Mesothelial cell of epicardium (in vitro differentiated cells): ENCODE results near the gene CTNND1. TPM values are rescaled to one million over a fixed set of nuclear protein-coding genes. Genes with fewer than 3 reads are reported as not detected.

Experiments
- DNase-seq, 2 experiments: peaks; one replicate each; pipeline ENCODE4 v3.0.0; 2021; ENCODE audit warnings: low spot score in 2 of 2; ENCODE audit not compliant: unreplicated experiment in 2 of 2
- H3K27ac Mint-ChIP-seq: 2 replicates; pipeline ENCODE4 v1.8.0; 2021; ENCODE audit warnings: mixed read lengths
- H3K27me3 Mint-ChIP-seq: 2 replicates; pipeline ENCODE4 v1.8.0; 2021; ENCODE audit warnings: low read depth, mixed read lengths
- H3K36me3 Mint-ChIP-seq: 2 replicates; pipeline ENCODE4 v1.8.0; 2021; ENCODE audit warnings: mixed read lengths
- H3K4me1 Mint-ChIP-seq: 2 replicates; pipeline ENCODE4 v1.8.0; 2021; ENCODE audit warnings: mixed read lengths
- H3K4me3 Mint-ChIP-seq: 2 replicates; pipeline ENCODE4 v1.8.0; 2021; ENCODE audit warnings: mild to moderate bottlenecking, moderate library complexity, mixed read lengths
- H3K9me3 Mint-ChIP-seq: 2 replicates; pipeline ENCODE4 v1.8.0; 2021; ENCODE audit warnings: mixed read lengths
- CTCF ChIP-seq: fragments of 200-600 bp; sonication (generic); IDR thresholded peaks from one replicate; pipeline ENCODE4 v1.5.0; 2021; ENCODE audit warnings: antibody characterized with exemption; ENCODE audit not compliant: unreplicated experiment
- total RNA-seq: library from RNA; stranded (reverse); gene quantifications from 3 replicates; pipeline ENCODE4 v1.2.1, GENCODE V29; 2021

CTNND1 gene
- total RNA-seq, 1 donor from 2014 or later, result 250 TPM

DNA sequence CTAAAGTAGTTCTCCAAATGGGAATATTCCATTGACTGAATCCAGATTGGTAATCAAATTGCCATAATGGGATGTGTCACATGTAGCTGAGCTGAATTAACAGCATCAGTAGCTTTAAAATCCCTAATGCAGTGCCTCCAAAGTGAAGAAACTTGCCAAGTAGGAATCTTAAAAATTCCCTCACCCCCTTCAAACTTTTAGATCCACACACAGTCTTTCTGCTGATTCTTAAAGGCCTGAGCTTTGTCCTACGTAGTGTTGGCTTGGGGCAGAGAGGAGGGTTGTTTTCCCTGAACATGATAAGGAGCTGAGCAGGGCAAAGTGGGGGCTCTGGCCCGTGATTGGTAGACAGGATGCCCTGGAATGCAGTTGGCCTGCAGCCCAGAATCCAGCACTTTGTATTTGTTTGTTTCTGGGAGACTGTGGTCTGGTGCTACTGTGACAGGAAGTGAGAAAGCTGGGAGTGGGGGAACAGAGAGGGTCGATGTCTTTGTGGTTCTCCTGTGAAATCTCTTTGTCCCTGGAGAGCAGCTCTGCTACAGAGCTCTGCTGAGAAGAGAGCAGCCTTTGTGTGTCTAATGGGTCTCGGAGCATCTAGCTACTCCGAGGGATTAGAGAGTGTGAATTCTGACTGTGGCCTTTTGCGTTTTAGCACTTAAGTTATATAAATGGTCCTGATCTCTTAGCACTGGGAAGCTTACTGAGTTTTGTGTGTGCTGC is 16.9 kb downstream of the CTNND1 start:
- H3K9me3 Mint-ChIP-seq, result no peaks in the 10 kb centered on the region
- no peak for TF ChIP-seq CTCF
- peak overlapping the region; percentile 99 for H3K27ac Mint-ChIP-seq
- H3K4me3 Mint-ChIP-seq, result peak overlapping the region; percentile 47
- H3K27me3 Mint-ChIP-seq, result no peaks in the 10 kb centered on the region
- peaks cover 86% of the 10 kb centered on the region for H3K4me1 Mint-ChIP-seq
- H3K36me3 Mint-ChIP-seq, result no peaks in the 10 kb centered on the region
- DNase-seq, result peak; percentile 81 to 92

- Mint-ChIP-seq H3K4me1 (peaks cover 84% of the 10 kb centered on the region), H3K9me3 (no peaks in the 10 kb centered on the region), H3K27me3 (no peaks in the 10 kb centered on the region), H3K27ac (peak overlapping the region; percentile 99), H3K36me3 (no peaks in the 10 kb centered on the region), H3K4me3 (peak overlapping the region; percentile 47)
- DNase-seq, result no peak
- no peak for TF ChIP-seq CTCF
Observed at GRCh38 chr11:57779276-57779675, 17.7 kb downstream of the CTNND1 start.

DNA sequence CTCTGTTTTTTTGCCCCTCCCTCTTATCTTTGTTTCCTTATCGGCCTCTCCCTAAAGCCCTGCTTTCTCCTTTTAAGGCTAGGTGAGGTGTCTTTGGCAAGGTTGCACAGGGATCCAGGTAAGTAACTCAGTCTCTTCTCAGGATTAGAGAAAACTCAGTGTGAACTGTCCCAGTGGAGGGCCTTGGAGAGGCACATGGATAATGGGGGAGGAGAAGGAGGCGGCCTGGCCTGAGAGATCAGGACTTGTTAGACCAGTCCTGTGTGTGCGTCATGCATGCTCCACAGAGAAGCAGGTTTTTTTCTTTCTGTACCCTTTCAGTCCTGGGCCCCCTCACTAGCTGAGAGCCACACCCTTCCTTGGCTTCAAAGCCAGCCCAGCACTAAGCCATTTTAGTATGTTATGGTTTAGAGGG is 19.9 kb downstream of the CTNND1 start:
- H3K36me3 Mint-ChIP-seq, result peaks cover 2% of the 10 kb centered on the region
- H3K4me1 Mint-ChIP-seq, result peaks cover 75% of the 10 kb centered on the region
- no peaks in the 10 kb centered on the region for H3K27me3 Mint-ChIP-seq
- peak overlapping the region; percentile 99 for H3K27ac Mint-ChIP-seq
- peak overlapping the region; percentile 50 for H3K4me3 Mint-ChIP-seq
- no peak for TF ChIP-seq CTCF
- DNase-seq, result no peak
- no peaks in the 10 kb centered on the region for H3K9me3 Mint-ChIP-seq

DNA sequence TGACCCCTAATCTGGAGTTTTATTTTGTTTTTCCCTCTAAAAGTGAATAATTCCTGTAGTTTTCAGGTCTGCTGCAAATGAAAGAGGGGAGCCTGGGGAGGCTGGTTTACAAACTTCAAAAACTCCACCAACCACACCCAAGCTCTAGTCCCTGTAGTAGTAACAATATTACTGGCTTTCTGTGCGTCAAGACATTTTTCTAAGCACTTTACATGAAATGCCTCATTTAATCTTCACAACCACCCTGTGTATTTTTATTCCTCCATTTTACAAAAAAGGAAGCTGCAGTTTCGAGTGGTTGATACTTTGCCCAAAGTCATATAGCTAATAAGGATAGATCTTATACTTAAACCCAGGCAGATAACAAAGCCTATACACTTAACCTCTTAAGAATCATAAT is 23.5 kb downstream of the CTNND1 start:
- no peak for TF ChIP-seq CTCF
- Mint-ChIP-seq H3K27me3 (no peaks in the 10 kb centered on the region), H3K4me1 (peaks cover 62% of the 10 kb centered on the region), H3K9me3 (no peaks in the 10 kb centered on the region), H3K36me3 (peaks cover 5% of the 10 kb centered on the region), H3K4me3 (no peak overlapping the region), H3K27ac (peak overlapping the region; percentile 89)
- no peak for DNase-seq

DNA sequence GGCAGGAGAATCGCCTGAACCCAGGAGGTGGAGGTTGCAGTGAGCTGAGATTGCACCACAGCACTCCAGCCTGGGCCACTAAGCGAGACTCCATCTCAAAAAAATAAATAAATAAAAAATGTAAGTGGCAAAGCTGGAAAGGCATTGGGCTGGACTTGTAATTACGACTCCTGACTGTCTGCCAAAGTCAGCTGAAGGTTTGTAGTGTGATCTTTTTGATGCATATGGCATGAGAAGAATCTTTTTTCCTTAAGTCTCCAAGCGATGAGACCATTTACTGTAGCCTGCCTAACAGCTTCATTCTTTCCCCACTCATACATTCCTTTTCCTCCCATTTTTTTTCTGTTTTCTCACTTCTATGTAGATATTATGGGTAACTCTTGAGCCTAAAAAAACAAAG is 24.8 kb downstream of the CTNND1 start:
- Mint-ChIP-seq H3K27ac (peak overlapping the region; percentile 94), H3K27me3 (no peaks in the 10 kb centered on the region), H3K9me3 (no peaks in the 10 kb centered on the region), H3K4me3 (no peak overlapping the region), H3K4me1 (peaks cover 48% of the 10 kb centered on the region), H3K36me3 (peaks cover 12% of the 10 kb centered on the region)
- no peak for TF ChIP-seq CTCF
- no peak for DNase-seq
